ENCODE data around the gene ARHGEF11. TPM values are rescaled to one million over a fixed set of nuclear protein-coding genes. Genes with fewer than 3 reads are reported as not detected.

The ARHGEF11 gene
- total and polyA plus RNA-seq, 10 donors: 3.4 to 65.3 (median 42.7) TPM

GRCh38 chr1:156935505-156936128 lies 109.9 kb downstream of the ARHGEF11 start:
- Histone ChIP-seq H3K36me3 (peaks cover 0 to 63% (median 28%) of the 10 kb centered on the region in 6 donors), H3K4me3 (no peak overlapping the region), H3K9me3 (no peaks in the 10 kb centered on the region), H3K27ac (no peak overlapping the region), H3K27me3 (replicated peaks in 1 of 7) (peaks cover 0 to 8% (median 0%) of the 10 kb centered on the region in 7 donors), H3K4me1 (peaks cover 0 to 14% (median 7%) of the 10 kb centered on the region in 6 donors)
- 89 to 94% (median 94%) methylated on average over 17 of the region's 17 CpGs for WGBS, 5 donors
- TF ChIP-seq POLR2A (IDR thresholded peaks at IDR 0.05): no peak
- TF ChIP-seq, protein P1, sequence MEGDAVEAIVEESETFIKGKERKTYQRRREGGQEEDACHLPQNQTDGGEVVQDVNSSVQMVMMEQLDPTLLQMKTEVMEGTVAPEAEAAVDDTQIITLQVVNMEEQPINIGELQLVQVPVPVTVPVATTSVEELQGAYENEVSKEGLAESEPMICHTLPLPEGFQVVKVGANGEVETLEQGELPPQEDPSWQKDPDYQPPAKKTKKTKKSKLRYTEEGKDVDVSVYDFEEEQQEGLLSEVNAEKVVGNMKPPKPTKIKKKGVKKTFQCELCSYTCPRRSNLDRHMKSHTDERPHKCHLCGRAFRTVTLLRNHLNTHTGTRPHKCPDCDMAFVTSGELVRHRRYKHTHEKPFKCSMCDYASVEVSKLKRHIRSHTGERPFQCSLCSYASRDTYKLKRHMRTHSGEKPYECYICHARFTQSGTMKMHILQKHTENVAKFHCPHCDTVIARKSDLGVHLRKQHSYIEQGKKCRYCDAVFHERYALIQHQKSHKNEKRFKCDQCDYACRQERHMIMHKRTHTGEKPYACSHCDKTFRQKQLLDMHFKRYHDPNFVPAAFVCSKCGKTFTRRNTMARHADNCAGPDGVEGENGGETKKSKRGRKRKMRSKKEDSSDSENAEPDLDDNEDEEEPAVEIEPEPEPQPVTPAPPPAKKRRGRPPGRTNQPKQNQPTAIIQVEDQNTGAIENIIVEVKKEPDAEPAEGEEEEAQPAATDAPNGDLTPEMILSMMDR (IDR thresholded peaks at IDR 0.05 in 8 of 11, conservative IDR thresholded peaks at IDR 0.05 in 3 of 11): no peak
- no peak for TF ChIP-seq POLR2AphosphoS5 (IDR thresholded peaks at IDR 0.05)
- peak; percentile 41 for DNase-seq
- intact Hi-C loops (cut with DNase I; ENCODE audit: low total_unique reads): no loop called here

GRCh38 chr1:156933136-156933535 lies 112.4 kb downstream of the ARHGEF11 start:
- no peaks in the 10 kb centered on the region for H3K9me3 ChIP-seq
- no peak overlapping the region for H3K27ac ChIP-seq
- TF ChIP-seq POLR2A (IDR thresholded peaks at IDR 0.05) (no peak), POLR2AphosphoS5 (IDR thresholded peaks at IDR 0.05) (no peak)
- TF ChIP-seq, protein P1 (IDR thresholded peaks at IDR 0.05 in 8 of 11, conservative IDR thresholded peaks at IDR 0.05 in 3 of 11): no peak
- WGBS, 5 donors: 87 to 95% (median 92%) methylated on average over 6 of the region's 6 CpGs
- peaks cover 0 to 16% (median 7%) of the 10 kb centered on the region in 6 donors for H3K4me1 ChIP-seq
- no peak for DNase-seq
- intact Hi-C loops (cut with DNase I; ENCODE audit: low total_unique reads): no loop called here
- H3K36me3 ChIP-seq: peaks cover 0 to 39% (median 11%) of the 10 kb centered on the region in 6 donors
- H3K4me3 ChIP-seq: no peak overlapping the region
- peaks cover 0 to 33% (median 9%) of the 10 kb centered on the region in 7 donors for H3K27me3 ChIP-seq (replicated peaks in 1 of 7)

DNA sequence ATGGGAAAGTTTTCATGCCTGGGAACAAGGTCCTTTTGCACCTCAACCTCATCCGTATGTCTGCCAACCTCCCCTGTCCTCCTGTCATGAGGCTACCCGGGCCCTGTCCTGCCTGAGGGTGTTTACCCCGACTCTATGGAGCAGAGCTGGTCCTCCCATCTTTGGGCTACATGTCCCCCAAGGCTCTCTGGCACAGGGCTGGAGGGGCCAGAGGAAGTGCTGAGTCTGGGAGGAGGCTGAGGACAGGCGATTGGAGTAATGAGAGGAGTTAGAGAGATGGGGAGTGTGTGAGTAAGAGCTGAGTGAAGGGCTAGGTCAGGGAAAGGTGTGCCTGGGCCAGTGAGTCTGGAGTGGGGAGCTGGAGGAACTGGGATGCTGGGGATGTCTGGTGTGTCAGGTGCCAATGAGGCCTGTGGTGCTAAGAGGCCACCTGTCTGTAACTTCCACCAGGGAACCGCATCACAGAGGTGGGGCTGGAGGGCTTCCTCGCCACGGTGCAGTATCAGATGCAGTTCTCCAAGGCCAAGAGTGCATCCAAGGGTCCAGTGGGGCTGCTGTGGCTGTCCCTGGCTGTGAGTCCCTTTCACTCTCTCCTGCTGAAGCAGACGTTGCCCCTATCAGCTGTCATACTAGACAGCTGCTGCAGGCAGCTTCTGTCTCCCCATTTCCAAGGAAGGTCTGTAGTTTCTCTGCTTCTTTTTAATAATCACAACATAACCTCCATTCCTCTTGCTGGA lies 113.4 kb downstream of the ARHGEF11 start:
- peak overlapping the region in 1 of 8 donors; percentile 35 for H3K27ac ChIP-seq
- H3K36me3 ChIP-seq: peaks cover 0 to 29% (median 6%) of the 10 kb centered on the region in 6 donors
- intact Hi-C loops (cut with DNase I; ENCODE audit: low total_unique reads): no loop called here
- DNase-seq: peak; percentile 54
- H3K27me3 ChIP-seq (replicated peaks in 1 of 7): peaks cover 0 to 43% (median 18%) of the 10 kb centered on the region in 7 donors
- no peak for TF ChIP-seq POLR2A (IDR thresholded peaks at IDR 0.05)
- TF ChIP-seq POLR2AphosphoS5 (IDR thresholded peaks at IDR 0.05): no peak
- TF ChIP-seq, protein P1 (IDR thresholded peaks at IDR 0.05 in 8 of 11, conservative IDR thresholded peaks at IDR 0.05 in 3 of 11): no peak
- H3K4me3 ChIP-seq: no peak overlapping the region
- H3K4me1 ChIP-seq: peaks cover 5 to 25% (median 17%) of the 10 kb centered on the region in 6 donors
- H3K9me3 ChIP-seq: no peaks in the 10 kb centered on the region
- 55 to 75% (median 68%) methylated on average over 8 of the region's 8 CpGs for WGBS, 5 donors

Data from spleen (tissue), 11 donors.